Suppressor macrophage (primary cell): ENCODE results near the gene C16orf46.

Experiments
- DNase-seq, 4 experiments: peaks; one replicate each; pipeline ENCODE4 v3.0.0-alpha.2; 2020 to 2022

Gene C16orf46

DNA sequence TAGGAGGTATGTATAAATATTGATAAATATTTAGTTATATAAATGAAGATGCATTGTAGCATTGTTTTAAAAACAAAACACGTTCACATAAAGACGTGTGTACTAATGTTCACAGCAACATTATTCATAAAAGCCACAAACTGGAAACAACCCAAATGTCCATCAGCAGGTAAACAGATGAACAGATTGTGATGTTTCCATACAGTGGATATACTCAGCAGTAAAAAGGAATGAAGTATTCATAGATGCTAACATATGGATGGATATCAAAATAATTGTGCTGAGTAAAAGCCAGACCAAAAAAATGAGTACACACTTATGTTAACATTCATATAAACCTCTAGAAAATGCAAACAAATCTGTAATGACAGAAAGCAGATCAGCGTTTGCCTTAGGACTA is 64.1 kb downstream of the C16orf46 start:
- DNase-seq: no peak
